Tibial nerve (tissue), 4 donors: ENCODE measurements around the gene MAP9.

ENCODE experiments used
- EP300 ChIP-seq, 2 donors: sonication (generic); formaldehyde crosslinking; IDR thresholded peaks; one replicate each; pipeline ENCODE4 v1.6.1; 2017; ENCODE audit warnings: antibody characterized with exemption in 2 of 2, mild to moderate bottlenecking in 1 of 2
- POLR2A ChIP-seq, 2 donors: fragments of 450-650 bp; IDR thresholded peaks; one replicate each; pipeline ENCODE4 v1.6.1; 2017; ENCODE audit warnings: antibody characterized with exemption in 2 of 2, mild to moderate bottlenecking in 2 of 2, moderate library complexity in 2 of 2
- TF ChIP-seq, protein P1 (sequence below), 5 experiments: fragments of 200-600 bp in 3 of 5; fragments of 450-650 bp in 2 of 5; sonication (generic) in 3 of 5; IDR thresholded peaks; one replicate each; pipeline ENCODE4 v1.5.1; 2016 to 2019; ENCODE audit warnings: antibody characterized with exemption in 5 of 5, mild to moderate bottlenecking in 3 of 5, moderate library complexity in 2 of 5

- TF ChIP-seq, protein P1, sequence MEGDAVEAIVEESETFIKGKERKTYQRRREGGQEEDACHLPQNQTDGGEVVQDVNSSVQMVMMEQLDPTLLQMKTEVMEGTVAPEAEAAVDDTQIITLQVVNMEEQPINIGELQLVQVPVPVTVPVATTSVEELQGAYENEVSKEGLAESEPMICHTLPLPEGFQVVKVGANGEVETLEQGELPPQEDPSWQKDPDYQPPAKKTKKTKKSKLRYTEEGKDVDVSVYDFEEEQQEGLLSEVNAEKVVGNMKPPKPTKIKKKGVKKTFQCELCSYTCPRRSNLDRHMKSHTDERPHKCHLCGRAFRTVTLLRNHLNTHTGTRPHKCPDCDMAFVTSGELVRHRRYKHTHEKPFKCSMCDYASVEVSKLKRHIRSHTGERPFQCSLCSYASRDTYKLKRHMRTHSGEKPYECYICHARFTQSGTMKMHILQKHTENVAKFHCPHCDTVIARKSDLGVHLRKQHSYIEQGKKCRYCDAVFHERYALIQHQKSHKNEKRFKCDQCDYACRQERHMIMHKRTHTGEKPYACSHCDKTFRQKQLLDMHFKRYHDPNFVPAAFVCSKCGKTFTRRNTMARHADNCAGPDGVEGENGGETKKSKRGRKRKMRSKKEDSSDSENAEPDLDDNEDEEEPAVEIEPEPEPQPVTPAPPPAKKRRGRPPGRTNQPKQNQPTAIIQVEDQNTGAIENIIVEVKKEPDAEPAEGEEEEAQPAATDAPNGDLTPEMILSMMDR (IDR thresholded peaks at IDR 0.05) = no peak
- TF ChIP-seq POLR2A (IDR thresholded peaks at IDR 0.05) = no peak
- no peak for TF ChIP-seq EP300 (IDR thresholded peaks at IDR 0.05)
These were observed 72.4 kb downstream of the MAP9 start for GRCh38 chr4:155304375-155304774.
